ENCODE measurements around the gene CASR. TPM values are rescaled to one million over a fixed set of nuclear protein-coding genes. Genes with fewer than 3 reads are reported as not detected.

CASR gene
- total RNA-seq, 1 donor from 2014 or later, result not detected

GRCh38 chr3:122299872-122300460, 116.5 kb downstream of the CASR start:
- Mint-ChIP-seq H3K27me3 (ENCODE audit: low read depth) (no peaks in the 10 kb centered on the region), H3K36me3 (ENCODE audit: low read depth) (no peaks in the 10 kb centered on the region), H3K4me1 (no peaks in the 10 kb centered on the region), H3K4me3 (no peak overlapping the region), H3K9me3 (peaks cover 3% of the 10 kb centered on the region), H3K27ac (ENCODE audit: unreplicated experiment) (no peak overlapping the region)
- TF ChIP-seq CTCF (conservative IDR thresholded peaks at IDR 0.05), result peak; percentile 70
- DNase-seq (ENCODE audit: low read depth, low spot score), result peak; percentile 18

DNA sequence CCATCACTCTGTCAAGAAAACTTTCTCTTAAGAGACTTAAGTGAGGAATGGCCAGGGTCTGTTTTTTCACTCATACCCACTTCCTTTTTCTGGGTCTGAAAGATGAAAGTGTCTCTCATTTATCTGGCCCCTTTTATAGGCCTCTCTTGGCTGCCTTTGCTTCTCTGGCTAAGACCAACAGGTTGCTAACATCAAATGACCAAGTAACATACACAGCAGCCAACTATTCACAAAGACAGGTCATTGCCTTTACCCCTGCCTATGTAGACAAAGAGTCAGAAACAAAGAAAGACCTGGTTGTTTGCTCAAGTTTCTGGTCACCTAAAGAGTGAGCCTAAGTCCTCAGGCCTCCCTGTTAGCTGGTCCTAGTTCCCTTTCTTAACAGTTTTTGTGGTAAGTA, 117.6 kb downstream of the CASR start:
- TF ChIP-seq CTCF (conservative IDR thresholded peaks at IDR 0.05), result no peak
- Mint-ChIP-seq H3K4me3 (no peak overlapping the region), H3K4me1 (no peaks in the 10 kb centered on the region), H3K9me3 (peaks cover 3% of the 10 kb centered on the region), H3K36me3 (ENCODE audit: low read depth) (no peaks in the 10 kb centered on the region), H3K27ac (ENCODE audit: unreplicated experiment) (no peak overlapping the region), H3K27me3 (ENCODE audit: low read depth) (peaks cover 2% of the 10 kb centered on the region)
- no peak for DNase-seq (ENCODE audit: low read depth, low spot score)

DNA sequence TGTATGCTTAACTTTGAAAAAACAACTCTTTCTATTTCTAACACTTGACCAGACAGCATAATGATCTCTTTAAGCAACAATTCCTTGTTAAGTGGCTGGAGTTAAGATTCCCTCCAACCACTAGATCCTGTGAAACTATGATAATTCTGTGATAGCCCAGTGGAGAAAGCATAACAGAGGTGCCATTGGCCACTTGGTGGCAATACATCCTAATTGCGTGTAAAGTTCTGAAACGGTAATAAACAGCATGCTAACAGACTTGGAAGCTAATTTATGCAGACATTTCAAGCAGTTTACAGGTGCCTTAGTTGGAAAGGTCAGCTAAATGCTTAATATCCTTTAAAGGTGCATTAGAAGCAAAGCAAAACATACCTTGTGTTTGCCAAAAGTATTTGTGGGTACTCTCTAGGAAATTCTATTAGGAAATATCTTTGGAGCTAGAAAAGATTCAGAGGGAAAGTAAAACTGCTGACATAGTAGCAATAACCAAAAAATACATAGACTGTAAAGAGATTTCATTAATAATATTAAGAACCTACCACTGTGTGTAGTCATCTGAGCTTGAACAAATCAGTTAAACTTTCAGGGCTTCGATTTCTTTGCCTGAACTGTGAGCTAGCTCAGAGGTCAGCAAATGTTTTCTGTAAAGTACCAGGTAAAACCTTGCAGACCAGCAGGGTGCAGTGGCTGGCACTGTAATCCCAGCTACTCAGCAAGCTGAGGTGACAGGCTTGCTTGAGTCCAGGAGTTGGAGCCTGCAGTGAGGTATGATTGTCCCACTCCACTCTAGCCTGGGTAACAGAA, 122.6 kb downstream of the CASR start:
- Mint-ChIP-seq H3K9me3 (no peaks in the 10 kb centered on the region), H3K36me3 (ENCODE audit: low read depth) (no peaks in the 10 kb centered on the region), H3K27me3 (ENCODE audit: low read depth) (peaks cover 7% of the 10 kb centered on the region), H3K4me1 (no peaks in the 10 kb centered on the region), H3K27ac (ENCODE audit: unreplicated experiment) (no peak overlapping the region), H3K4me3 (no peak overlapping the region)
- TF ChIP-seq CTCF (conservative IDR thresholded peaks at IDR 0.05), result no peak
- no peak for DNase-seq (ENCODE audit: low read depth, low spot score)

- Mint-ChIP-seq H3K27me3 (ENCODE audit: low read depth) (peaks cover 7% of the 10 kb centered on the region), H3K27ac (ENCODE audit: unreplicated experiment) (no peak overlapping the region), H3K4me1 (no peaks in the 10 kb centered on the region), H3K36me3 (ENCODE audit: low read depth) (no peaks in the 10 kb centered on the region), H3K4me3 (no peak overlapping the region), H3K9me3 (no peaks in the 10 kb centered on the region)
- DNase-seq (ENCODE audit: low read depth, low spot score), result no peak
- no peak for TF ChIP-seq CTCF (conservative IDR thresholded peaks at IDR 0.05)
These were observed 123.1 kb downstream of the CASR start for GRCh38 chr3:122306622-122306953.

- Mint-ChIP-seq H3K4me3 (no peak overlapping the region), H3K27me3 (ENCODE audit: low read depth) (peaks cover 7% of the 10 kb centered on the region), H3K9me3 (no peaks in the 10 kb centered on the region), H3K27ac (ENCODE audit: unreplicated experiment) (no peak overlapping the region), H3K4me1 (no peaks in the 10 kb centered on the region), H3K36me3 (ENCODE audit: low read depth) (no peaks in the 10 kb centered on the region)
- no peak for DNase-seq (ENCODE audit: low read depth, low spot score)
- no peak for TF ChIP-seq CTCF (conservative IDR thresholded peaks at IDR 0.05)
These were observed 123.7 kb downstream of the CASR start for GRCh38 chr3:122307094-122307687.

All from neural crest cell (in vitro differentiated cells).